Inflammatory macrophage treated with lipopolysaccharide for 1 hour (primary cell): Measurements from ENCODE around the gene SHC2.
"Not testable (repeated sequence)": the region's sequence is repeated elsewhere in the genome, so short reads cannot be mapped to it uniquely, and the experiment has no call there.

Experiments
- DNase-seq, 2 donors: peaks; one replicate each; pipeline ENCODE4 v3.0.0-alpha.2; 2020 to 2022

The SHC2 gene

DNA sequence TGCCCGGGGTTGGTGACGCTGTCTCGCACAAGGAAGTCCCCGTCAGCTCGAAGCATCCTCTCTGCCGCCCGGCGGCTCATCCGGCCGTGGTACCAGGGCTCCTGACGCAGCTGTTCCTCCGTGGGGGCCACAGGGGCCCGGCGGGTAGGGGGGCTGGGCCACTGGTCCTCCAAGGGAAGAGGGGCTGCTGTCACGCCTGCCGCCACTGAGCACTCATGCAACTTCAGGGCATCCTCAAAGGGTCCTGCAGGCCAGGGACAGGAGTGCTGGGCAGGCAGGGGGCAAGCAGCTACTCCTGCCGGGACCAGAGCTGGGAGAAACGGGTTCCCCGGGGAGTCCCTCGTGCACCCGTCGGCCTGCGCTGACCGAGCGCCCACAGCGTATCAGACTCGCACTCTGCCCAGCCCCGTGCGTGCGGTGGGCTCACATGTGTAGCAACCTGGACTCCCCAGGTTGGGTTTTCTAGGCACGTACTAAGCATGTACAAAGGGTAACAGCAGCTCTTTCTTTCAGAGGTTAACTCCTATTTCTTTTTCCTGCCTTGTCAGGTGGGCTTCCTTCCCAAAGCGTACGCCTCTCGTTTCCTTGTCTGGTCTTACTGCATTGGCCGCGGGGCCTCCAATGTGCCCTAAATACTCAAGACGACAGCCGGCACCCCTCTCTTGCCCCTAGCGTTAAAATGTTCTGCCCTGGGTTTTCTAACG is 38.5 kb downstream of the SHC2 start:
- no peak for DNase-seq

GRCh38 chr19:419721-420515 is 40.9 kb downstream of the SHC2 start:
- no peak for DNase-seq

DNA sequence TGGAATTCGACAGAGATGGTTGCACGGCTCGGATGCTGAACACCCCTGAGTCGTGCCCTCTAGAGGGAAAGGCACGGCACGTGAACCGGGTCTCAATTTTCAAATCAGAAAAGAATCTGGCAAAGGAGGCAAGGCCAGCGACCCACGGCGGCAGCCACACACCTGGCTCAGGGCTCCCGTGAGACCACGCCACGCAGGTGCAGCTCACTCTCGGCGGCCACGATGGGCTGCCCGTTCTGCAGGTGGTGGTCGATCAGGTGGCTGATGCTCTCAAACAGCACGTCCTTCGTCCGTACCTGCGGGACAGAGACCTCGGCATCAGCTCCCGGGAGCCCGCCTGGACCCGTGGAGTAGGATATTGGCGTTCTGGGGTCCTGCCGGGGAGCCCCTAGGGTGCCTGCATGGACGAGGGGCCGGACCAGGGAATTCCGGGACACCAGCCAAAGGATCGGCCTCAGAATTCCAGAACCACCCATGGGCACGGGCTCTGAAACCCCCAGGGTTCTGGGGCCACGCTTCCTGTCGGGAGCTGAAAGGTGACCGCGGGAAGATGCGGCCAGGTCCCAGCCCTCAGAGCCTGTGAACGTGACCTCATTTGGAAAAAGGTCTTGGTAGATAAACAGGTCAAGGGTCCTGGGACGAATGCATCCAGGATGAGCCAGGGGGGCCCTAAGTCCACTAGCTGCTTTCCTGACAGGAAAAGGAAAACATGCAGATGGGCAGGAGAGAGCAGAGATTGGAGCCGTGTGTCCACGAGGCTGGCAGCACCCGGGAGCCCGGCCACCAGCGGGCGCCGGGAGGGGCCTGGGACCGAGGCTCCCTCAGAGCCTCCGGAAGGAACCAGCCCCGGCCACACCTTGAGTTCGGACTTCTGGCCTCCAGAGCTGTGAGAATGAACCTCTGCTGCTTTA is 41.8 kb downstream of the SHC2 start:
- DNase-seq, result no peak

DNA sequence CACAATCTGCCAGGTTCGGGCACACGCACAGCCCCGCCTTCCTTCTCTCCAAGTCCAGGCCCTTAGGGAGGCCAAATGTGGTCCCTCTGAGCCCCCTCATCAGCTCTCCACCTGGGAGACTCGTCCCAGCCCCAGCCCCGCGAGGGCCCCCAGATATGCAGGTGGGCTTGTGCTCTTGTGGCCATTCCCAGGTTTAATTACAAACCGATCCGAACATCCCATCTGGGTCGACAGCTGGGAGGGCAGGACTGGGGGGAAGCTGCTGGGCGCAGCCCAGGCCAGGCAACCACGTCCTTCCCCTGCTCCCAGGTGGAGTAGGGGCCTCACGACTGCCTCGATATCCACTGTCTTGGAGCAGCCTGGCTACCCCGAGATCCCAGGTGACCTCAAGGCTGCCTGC is 44.4 kb downstream of the SHC2 start:
- DNase-seq, result no peak

GRCh38 chr19:415292-415691 is 45.5 kb downstream of the SHC2 start:
- DNase-seq, result no peak

GRCh38 chr19:413756-414420 is 46.9 kb downstream of the SHC2 start:
- DNase-seq, result no peak

DNA sequence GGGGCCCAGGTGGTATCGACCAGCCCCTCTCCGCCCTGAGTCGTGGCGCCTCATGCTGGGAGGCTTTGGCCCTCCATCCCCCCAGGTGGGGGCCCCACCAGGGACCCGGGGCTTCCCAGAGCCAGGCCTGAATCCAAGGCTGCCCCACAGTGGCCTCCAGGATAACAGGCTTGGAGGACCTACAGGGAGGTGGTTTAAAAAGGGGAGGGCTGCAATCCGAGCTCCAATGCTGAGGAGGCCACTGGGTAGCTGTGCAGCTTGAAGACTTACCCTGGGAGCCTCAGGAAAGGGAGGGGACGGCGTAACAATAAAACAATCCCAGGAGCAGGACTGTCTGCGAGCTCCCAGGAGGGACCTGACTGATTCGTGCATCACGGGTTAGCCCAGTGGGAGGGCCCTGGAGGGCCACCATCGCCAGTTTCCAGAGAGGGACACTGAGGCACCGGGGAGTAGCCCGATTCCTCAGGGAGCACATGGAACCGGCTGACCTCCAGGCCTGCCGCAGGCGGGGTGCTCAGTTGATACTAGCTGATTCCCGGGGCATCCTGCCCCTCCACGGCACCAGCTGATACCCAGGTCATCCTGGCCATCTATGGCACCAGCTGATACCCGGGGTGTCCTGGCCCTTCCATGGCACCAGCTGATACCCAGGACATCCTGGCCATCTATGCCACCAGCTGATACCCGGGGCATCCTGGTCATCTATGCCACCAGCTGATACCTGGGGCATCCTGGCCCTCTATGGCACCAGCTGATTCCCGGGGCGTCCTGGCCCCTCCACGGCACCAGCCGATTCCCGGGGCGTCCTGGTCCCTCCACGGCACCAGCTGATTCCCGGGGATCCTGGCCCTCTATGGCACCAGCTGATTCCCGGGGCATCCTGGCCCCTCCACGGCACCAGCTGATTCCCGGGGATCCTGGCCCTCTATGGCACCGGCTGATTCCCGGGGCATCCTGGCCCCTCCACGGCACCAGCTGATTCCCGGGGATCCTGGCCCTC is 48.2 kb downstream of the SHC2 start:
- no peak for DNase-seq

GRCh38 chr19:411723-412355 is 49.0 kb downstream of the SHC2 start:
- no peak for DNase-seq

DNA sequence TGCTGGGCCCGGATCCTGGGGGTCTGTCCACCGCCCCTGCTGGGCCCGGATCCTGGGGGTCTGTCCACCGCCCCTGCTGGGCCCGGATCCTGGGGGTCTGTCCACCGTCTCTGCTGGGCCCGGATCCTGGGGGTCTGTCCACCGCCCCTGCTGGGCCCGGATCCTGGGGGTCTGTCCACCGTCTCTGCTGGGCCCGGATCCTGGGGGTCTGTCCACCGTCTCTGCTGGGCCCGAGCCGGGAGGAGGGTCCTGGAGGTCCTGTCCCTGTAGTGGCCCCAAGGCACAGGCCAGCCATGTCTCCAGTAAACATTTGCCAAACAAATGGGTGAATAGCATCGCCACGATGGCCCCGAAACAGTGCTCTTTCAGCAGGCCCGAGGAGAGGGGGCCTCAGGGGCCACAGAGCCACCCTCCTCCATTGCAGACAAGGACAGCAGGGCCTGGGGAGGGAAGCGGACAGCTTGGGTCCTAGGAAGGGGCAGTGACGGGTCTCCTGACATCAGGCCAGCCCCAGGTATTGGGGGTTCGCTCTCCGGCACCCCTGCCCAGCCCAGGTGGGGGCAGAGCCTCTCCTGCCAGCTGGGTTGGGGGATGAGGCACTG is 49.6 kb downstream of the SHC2 start:
- not testable (repeated sequence) for DNase-seq

- DNase-seq, result no peak
Observed at GRCh38 chr19:410243-410781, 50.5 kb downstream of the SHC2 start.

DNA sequence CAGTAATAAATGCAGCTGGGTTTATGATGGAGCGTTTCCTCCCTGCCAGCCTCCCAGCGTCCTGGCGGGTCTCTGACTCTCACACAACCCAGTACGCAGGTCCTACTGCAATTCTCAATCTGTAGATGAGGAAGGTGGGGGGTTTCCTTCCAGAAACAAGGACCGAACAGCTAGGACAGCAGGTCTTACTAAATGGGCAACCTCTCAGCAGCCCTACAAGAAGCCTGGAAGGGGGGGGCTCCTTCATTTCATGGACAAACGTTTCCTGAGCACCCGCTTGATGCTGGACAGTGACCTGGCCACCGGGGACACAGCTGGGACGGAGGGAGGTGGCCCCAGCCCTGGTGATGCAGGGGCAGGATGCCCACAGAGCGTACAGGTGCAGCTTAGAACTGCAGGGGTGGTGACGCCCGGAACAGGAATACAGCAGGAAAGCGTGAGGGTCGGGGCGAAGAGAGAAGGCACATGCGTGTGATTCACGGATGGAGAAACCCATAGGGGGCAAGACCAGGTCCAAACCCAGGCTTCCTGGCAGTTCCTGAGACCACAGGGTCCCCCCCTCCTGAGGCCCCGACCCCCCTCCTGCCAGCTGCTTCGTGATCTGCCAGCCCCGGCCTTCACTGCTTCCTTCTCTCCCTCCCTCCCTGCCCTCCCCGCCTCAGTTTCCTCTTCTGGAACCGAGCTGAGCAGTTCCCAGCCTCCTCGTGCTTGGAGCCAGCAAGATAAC is 51.2 kb downstream of the SHC2 start:
- no peak for DNase-seq

GRCh38 chr19:408902-409515 is 51.8 kb downstream of the SHC2 start, which contains the start of gene C2CD4C:
Gene C2CD4C (minus strand): TSS chr19:409147. CDS start chr19:408361, 786 bp downstream.
- no peak for DNase-seq

- DNase-seq, result no peak
Observed at GRCh38 chr19:408441-408901, 52.4 kb downstream of the SHC2 start.

GRCh38 chr19:407511-408440 is 53.1 kb downstream of the SHC2 start:
- no peak for DNase-seq

DNA sequence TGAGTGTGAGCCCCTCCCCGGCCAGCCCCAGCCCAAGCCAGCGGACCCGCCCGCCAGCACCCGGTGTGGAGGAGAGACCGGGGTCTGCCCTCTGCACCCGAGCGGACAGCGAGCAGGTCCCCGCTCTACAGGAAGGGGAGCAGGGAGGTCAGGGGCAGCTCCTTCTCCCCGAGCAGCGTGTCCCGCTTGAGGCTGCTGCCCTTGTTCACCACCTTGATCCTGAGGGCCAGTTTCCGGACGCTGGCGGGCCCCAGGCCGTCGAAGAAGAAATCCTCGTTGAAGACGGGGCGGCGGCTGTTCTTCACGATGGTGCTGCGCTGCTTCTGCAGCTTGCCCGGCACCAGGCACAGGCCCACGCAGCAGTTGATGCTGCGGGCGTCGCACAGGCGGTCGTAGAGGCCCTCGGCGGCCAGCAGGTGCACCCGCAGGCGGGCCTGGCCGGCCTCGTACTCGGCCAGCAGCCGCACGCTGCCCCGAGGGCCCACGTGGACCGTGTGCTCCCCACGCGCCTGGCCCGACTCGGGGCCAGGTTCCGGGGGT is 53.8 kb downstream of the SHC2 start:
- no peak for DNase-seq

DNA sequence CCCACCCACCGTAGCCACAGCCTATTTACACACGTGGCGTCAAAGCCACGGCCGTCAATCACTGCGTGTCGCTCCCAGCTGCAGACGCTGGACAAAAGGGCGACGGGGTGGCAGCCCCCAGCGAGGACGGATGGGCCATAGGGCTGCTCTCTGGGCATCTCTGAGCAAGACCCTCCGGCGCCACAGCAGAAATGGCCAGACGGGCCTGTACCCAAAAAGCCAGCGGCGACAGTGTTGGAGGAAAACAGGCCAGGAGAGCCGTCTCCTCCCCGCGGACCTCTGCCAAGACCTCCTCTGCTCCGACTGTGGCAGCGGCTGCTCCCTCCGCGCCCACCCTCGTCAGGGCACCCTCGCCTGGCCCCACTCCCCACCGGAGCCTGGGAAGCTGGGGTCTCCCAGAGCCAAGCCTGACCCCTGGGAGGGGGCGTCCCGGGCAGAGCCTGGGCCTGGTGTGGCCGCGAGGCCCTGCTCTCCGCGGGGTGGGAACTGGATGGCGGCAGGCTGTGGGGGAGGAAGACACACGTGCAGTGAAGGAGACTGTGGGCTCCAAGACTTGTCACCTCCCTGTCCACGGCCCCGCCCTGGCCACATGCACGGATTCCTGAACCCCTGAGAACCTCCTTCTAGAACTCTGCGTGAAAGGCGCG is 54.6 kb downstream of the SHC2 start:
- DNase-seq, result no peak
